SK-N-SH (cell line): ENCODE measurements around the gene SNTG2. TPM values are rescaled to one million over a fixed set of nuclear protein-coding genes. Genes with fewer than 3 reads are reported as not detected.

ENCODE experiments used
- CTCF ChIA-PET: fragments of 300-600, 350-600 bp; formaldehyde crosslinking; extraction: SDS; loops from one replicate; lab custom pipeline; 2021; lab: Yijun Ruan, JAX
- POLR2A ChIA-PET: fragments of 350-600 bp; sonication (Branson Sonifier 250); formaldehyde crosslinking; extraction: SDS; loops from one replicate; lab custom pipeline; 2020; ENCODE audit warnings: antibody characterized with exemption, inconsistent platforms; lab: Yijun Ruan, JAX
- DNase-seq: peaks from one replicate; pipeline ENCODE4 v3.0.0; 2012
- H2AFZ ChIP-seq: fragments of 200-600 bp; sonication (generic); 2 replicates; pipeline ENCODE4 v1.8.1; 2016; ENCODE audit warnings: antibody characterized with exemption, mild to moderate bottlenecking, low read depth
- H3F3A ChIP-seq: fragments of 200-600 bp; sonication (generic); replicated peaks from 2 replicates; pipeline ENCODE3; 2016; ENCODE audit warnings: antibody characterized with exemption, mild to moderate bottlenecking; ENCODE audit not compliant: insufficient read depth
- H3K27ac ChIP-seq, 2 experiments: fragments of 200-500 bp in 1 of 2; fragments of 200-600 bp in 1 of 2; sonication (Bioruptor generic) in 1 of 2; sonication (generic), shearing (Covaris generic) in 1 of 2; 2 replicates each; pipeline versions ENCODE4 v1.5.1 to v1.6.1; 2014 to 2016; ENCODE audit warnings: low read depth in 2 of 2, inconsistent platforms in 1 of 2, low read length in 1 of 2, mild to moderate bottlenecking in 1 of 2, mixed read lengths in 1 of 2
- H3K27me3 ChIP-seq: fragments of 200-600 bp; sonication (generic), shearing (Covaris generic); 2 replicates; pipeline ENCODE4 v1.6.1; 2016; ENCODE audit warnings: mixed run types; ENCODE audit not compliant: insufficient read depth
- H3K36me3 ChIP-seq, 2 experiments: fragments of 200-500 bp in 1 of 2; fragments of 200-600 bp in 1 of 2; sonication (Bioruptor generic) in 1 of 2; sonication (generic) in 1 of 2; replicated peaks in 1 of 2; 2 replicates each; pipeline versions ENCODE3 to v1.5.1; 2014 to 2016; ENCODE audit warnings: low read length in 1 of 2, mild to moderate bottlenecking in 1 of 2; ENCODE audit not compliant: insufficient read depth in 2 of 2, control insufficient read depth in 1 of 2
- H3K4me1 ChIP-seq, 2 experiments: fragments of 200-500 bp in 1 of 2; fragments of 200-600 bp in 1 of 2; sonication (Bioruptor generic) in 1 of 2; sonication (generic), shearing (Covaris generic) in 1 of 2; 2 replicates each; pipeline versions ENCODE4 v1.5.1 to v1.6.1; 2014 to 2016; ENCODE audit warnings: low read depth in 1 of 2, low read length in 1 of 2, mixed run types in 1 of 2; ENCODE audit not compliant: insufficient read depth in 2 of 2, control insufficient read depth in 1 of 2
- H3K4me2 ChIP-seq: fragments of 200-600 bp; sonication (generic), shearing (Covaris generic); 2 replicates; pipeline ENCODE4 v1.6.1; 2017; ENCODE audit warnings: mixed run types
- H3K4me3 ChIP-seq, 2 experiments: fragments of 200-500 bp in 1 of 2; fragments of 200-600 bp in 1 of 2; sonication (Bioruptor generic) in 1 of 2; sonication (generic), shearing (Covaris generic) in 1 of 2; 2 replicates each; pipeline versions ENCODE4 v1.5.1 to v1.8.1; 2014 to 2016; ENCODE audit warnings: low read depth in 2 of 2, inconsistent platforms in 1 of 2, low read length in 1 of 2, mild to moderate bottlenecking in 1 of 2, mixed read lengths in 1 of 2, moderate library complexity in 1 of 2
- H3K79me2 ChIP-seq: fragments of 200-600 bp; sonication (generic); 2 replicates; pipeline ENCODE4 v1.8.1; 2017; ENCODE audit warnings: mild to moderate bottlenecking; ENCODE audit not compliant: insufficient read depth
- H3K9ac ChIP-seq: fragments of 200-600 bp; sonication (generic); 2 replicates; pipeline ENCODE4 v1.6.1; 2017; ENCODE audit warnings: mixed run types
- H3K9me2 ChIP-seq: fragments of 200-600 bp; sonication (generic); 2 replicates; pipeline ENCODE4 v1.6.1; 2017; ENCODE audit warnings: mixed run types
- H3K9me3 ChIP-seq: fragments of 200-600 bp; sonication (generic); 2 replicates; pipeline ENCODE4 v1.6.1; 2017; ENCODE audit warnings: mixed run types, mild to moderate bottlenecking, moderate library complexity
- H4K20me1 ChIP-seq: fragments of 200-600 bp; sonication (generic); 2 replicates; pipeline ENCODE4 v1.6.1; 2017; ENCODE audit warnings: mild to moderate bottlenecking, mixed run types; ENCODE audit not compliant: insufficient read depth
- GABPA ChIP-seq: IDR thresholded peaks from 2 replicates; pipeline ENCODE4 v1.4.0; 2012; ENCODE audit warnings: low read depth, mild to moderate bottlenecking
- JUND ChIP-seq: IDR thresholded peaks from 2 replicates; pipeline ENCODE4 v1.4.0; 2012
- MAX ChIP-seq: IDR thresholded peaks from 2 replicates; pipeline ENCODE4 v1.4.0; 2012; ENCODE audit warnings: low read depth
- MXI1 ChIP-seq: IDR thresholded peaks from 2 replicates; pipeline ENCODE4 v1.6.1; 2012; ENCODE audit warnings: mild to moderate bottlenecking, low read depth, low read length, improper control_type of control experiment
- RCOR1 ChIP-seq: fragments of 150-350 bp; IDR thresholded peaks from 2 replicates; pipeline ENCODE4 v1.6.1; 2017; ENCODE audit warnings: antibody characterized with exemption, low read length
- RFX5 ChIP-seq: IDR thresholded peaks from 2 replicates; pipeline ENCODE4 v1.6.1; 2012; ENCODE audit warnings: mild to moderate bottlenecking, improper control_type of control experiment, low read length
- SIN3A ChIP-seq: IDR thresholded peaks from 2 replicates; pipeline ENCODE4 v1.6.1; 2012; ENCODE audit warnings: low read depth, mild to moderate bottlenecking, low read length, moderate library complexity, borderline replicate concordance
- SMC3 ChIP-seq: IDR thresholded peaks from 2 replicates; pipeline ENCODE4 v1.6.1; 2012; ENCODE audit warnings: low read depth, low read length, improper control_type of control experiment
- TAF1 ChIP-seq: IDR thresholded peaks from 2 replicates; pipeline ENCODE4 v1.6.1; 2012; ENCODE audit warnings: low read depth, mild to moderate bottlenecking, low read length, moderate library complexity, borderline replicate concordance
- TCF12 ChIP-seq: IDR thresholded peaks from 2 replicates; pipeline ENCODE4 v1.4.0; 2012
- USF2 ChIP-seq: fragments of 150-350 bp; IDR thresholded peaks from 2 replicates; pipeline ENCODE4 v1.6.1; 2017; ENCODE audit warnings: antibody characterized with exemption, low read length, low read depth, borderline replicate concordance
- YY1 ChIP-seq: IDR thresholded peaks from 2 replicates; pipeline ENCODE4 v1.4.0; 2012; ENCODE audit warnings: low read depth, mild to moderate bottlenecking
- WGBS: methylation state at CpG from one replicate; pipeline ENCODE4 v1.1.6; 2017; ENCODE audit warnings: low lambda C conversion rate; 5-methylcytosine and 5-hydroxymethylcytosine counted together
- polyA plus RNA-seq, 3 experiments: library from polyadenylated mRNA; depleted of rRNA; stranded (reverse); fragments of >200 nt; gene quantifications; 2 replicates each; pipeline ENCODE4 v1.2.3, GENCODE V29; 2012
- TF ChIP-seq, protein P1 (sequence below): IDR thresholded peaks from 2 replicates; pipeline ENCODE4 v1.4.0; 2012; ENCODE audit warnings: low read depth, borderline replicate concordance

SNTG2 gene
- polyA plus RNA-seq, 1 of the 3 experiments (the other 2 are of a cell fraction) = not detected

DNA sequence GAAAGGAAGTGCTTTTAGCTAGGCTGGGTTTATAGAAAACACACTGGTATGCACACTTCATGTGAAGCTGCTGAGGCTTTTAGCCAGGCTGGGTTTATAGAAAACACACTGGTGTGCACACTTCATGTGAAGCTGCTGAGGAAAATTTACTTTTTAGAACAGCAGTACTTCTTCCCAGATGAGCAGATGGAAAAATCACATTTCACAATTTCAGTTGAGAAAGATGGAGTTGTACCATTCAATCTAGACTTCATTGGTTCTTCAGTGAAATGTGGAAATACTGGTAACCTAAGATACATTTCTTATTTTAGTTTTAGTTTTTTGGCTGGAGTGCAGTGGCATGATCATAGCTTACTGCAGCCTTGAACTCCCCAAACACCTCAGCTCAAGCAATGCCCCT, 11.1 kb downstream of the SNTG2 start:
- Histone ChIP-seq H3K36me3 (no peaks in the 10 kb centered on the region), H4K20me1 (no peaks in the 10 kb centered on the region), H3K79me2 (no peaks in the 10 kb centered on the region), H3F3A (no peaks in the 10 kb centered on the region), H2AFZ (no peak overlapping the region), H3K4me1 (peaks cover 0 to 2% of the 10 kb centered on the region in 2 experiments; a peak in 1 of 4 replicates), H3K9ac (no peak overlapping the region), H3K9me2 (no peaks in the 10 kb centered on the region), H3K27ac (no peak overlapping the region), H3K9me3 (no peaks in the 10 kb centered on the region; the same call in 1 of the 2 replicates), H3K4me2 (no peak overlapping the region), H3K27me3 (no peaks in the 10 kb centered on the region), H3K4me3 (no peak overlapping the region)
- TF ChIP-seq SMC3 (no peak), USF2 (no peak), RFX5 (no peak), MXI1 (no peak), SIN3A (no peak), YY1 (no peak), GABPA (no peak), JUND (no peak), TAF1 (no peak), MAX (no peak)
- no peak for DNase-seq
- POLR2A ChIA-PET = no interaction called here
- CTCF ChIA-PET = interaction anchor here (1.6 to 6.2 kb wide), 3 partner anchors 247 to 589 kb away, joined by 7 to 28 read pairs (median 9); no protein-coding TSS in a partner anchor

DNA sequence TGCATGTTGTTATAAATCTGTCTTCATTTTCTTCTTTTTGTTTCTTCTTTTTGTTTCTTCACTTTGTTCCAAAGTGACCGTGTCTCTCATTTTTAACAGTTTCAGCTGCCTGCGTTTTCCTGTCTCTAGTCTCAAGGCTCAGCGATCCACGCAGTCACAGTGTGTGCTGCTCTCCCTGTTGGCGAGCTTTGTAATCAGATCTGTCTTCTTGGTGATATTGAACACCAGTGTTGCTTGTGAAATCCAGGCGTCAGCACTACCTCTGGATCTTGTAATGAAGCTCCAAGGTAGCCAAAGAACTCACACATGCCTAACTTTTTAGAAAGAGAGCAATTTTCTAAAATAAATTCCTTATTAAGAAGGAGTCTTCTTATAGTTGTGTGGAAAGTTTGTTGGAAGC, 13.2 kb downstream of the SNTG2 start:
- no peak overlapping the region for H3K4me2 ChIP-seq
- H2AFZ ChIP-seq = no peak overlapping the region
- H3K27ac ChIP-seq = no peak overlapping the region
- no peak overlapping the region for H3K4me3 ChIP-seq
- WGBS = 52% methylated on average over 6 of the region's 6 CpGs
- no peaks in the 10 kb centered on the region for H3K9me2 ChIP-seq
- no peaks in the 10 kb centered on the region for H3K79me2 ChIP-seq
- no peaks in the 10 kb centered on the region for H3F3A ChIP-seq
- ChIA-PET CTCF (interaction anchor here (1.4 to 2.5 kb wide), 3 partner anchors 9 to 583 kb away, joined by 5 to 11 read pairs (median 5); no protein-coding TSS in a partner anchor), POLR2A (no interaction called here)
- TF ChIP-seq RCOR1 = no peak
- no peak for TF ChIP-seq SIN3A
- no peak for TF ChIP-seq TCF12
- TF ChIP-seq, protein P1, sequence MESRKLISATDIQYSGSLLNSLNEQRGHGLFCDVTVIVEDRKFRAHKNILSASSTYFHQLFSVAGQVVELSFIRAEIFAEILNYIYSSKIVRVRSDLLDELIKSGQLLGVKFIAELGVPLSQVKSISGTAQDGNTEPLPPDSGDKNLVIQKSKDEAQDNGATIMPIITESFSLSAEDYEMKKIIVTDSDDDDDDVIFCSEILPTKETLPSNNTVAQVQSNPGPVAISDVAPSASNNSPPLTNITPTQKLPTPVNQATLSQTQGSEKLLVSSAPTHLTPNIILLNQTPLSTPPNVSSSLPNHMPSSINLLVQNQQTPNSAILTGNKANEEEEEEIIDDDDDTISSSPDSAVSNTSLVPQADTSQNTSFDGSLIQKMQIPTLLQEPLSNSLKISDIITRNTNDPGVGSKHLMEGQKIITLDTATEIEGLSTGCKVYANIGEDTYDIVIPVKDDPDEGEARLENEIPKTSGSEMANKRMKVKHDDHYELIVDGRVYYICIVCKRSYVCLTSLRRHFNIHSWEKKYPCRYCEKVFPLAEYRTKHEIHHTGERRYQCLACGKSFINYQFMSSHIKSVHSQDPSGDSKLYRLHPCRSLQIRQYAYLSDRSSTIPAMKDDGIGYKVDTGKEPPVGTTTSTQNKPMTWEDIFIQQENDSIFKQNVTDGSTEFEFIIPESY = no peak
- H3K9ac ChIP-seq = no peak overlapping the region
- DNase-seq = no peak
- no peaks in the 10 kb centered on the region; the same call in 1 of the 2 replicates for H3K9me3 ChIP-seq
- H3K27me3 ChIP-seq = no peaks in the 10 kb centered on the region
- H4K20me1 ChIP-seq = no peaks in the 10 kb centered on the region
- H3K4me1 ChIP-seq = peaks cover 0 to 2% of the 10 kb centered on the region in 2 experiments; a peak in 1 of 4 replicates
- no peaks in the 10 kb centered on the region for H3K36me3 ChIP-seq
